SH-SY5Y (cell line): ENCODE data around the gene KCNG3.

Experiments
- GATA2 ChIP-seq: IDR thresholded peaks from 2 replicates; pipeline ENCODE4 v1.6.1; 2011; ENCODE audit warnings: mild to moderate bottlenecking, low read depth, low read length
- GATA3 ChIP-seq: IDR thresholded peaks from 2 replicates; pipeline ENCODE4 v1.6.1; 2011; ENCODE audit warnings: low read depth, mild to moderate bottlenecking, low read length, moderate library complexity

GRCh38 chr2:42486145-42486906 lies 7.5 kb downstream of the KCNG3 start:
- TF ChIP-seq GATA3, result no peak
- no peak for TF ChIP-seq GATA2
